ENCODE measurements around the gene STX10. TPM values are rescaled to one million over a fixed set of nuclear protein-coding genes. Genes with fewer than 3 reads are reported as not detected.

Gene STX10
- total and polyA plus RNA-seq, 9 donors, result 33.6 to 54.5 (median 46.8) TPM

DNA sequence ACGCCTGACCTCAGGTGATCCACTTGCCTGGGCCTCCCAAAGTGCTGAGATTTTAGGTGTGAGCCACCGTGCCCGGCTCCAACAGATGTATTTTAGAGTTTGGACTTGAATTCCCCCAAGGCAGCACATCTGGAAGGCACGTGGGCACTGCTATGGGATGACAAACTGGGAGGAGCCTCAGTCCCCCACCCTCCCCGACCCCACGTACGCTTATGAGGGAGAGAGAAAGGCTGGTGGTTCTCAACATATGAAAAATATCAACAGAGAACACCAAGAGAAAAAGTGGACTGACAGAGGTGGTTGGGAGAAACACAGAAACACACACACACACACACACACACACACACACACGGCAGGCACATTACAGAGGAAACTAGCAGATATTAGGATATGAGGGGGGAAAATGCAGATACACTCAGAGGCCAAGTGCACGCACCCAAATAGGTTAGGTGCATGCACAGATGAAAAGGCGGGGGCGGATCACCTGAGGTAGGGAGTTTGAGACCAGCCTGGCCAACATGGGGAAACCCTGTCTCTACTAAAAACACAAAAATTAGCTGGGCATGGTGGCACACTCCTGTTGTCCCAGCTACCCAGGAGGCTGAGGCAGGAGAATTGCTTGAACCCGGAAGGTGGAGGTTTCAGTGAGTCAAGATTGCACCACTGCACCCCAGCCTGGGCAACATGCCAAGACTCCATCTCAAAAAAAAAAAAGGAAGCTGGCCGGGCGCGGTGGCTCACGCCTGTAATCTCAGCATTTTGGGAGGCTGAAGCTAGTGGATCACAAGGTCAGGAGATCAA is 3.2 kb downstream of the STX10 start:
- WGBS (ENCODE audit: insufficient coverage), result 89% methylated on average over 5 of the region's 16 CpGs
- Histone ChIP-seq H3K9me3 (replicated peaks; ENCODE audit: control insufficient read depth, low read depth, low read length) (no peaks in the 10 kb centered on the region), H3K4me1 (ENCODE audit: control insufficient read depth, insufficient read depth, low read length) (peaks cover 10% of the 10 kb centered on the region), H3K27me3 (ENCODE audit: control insufficient read depth, insufficient read depth, low read length) (no peaks in the 10 kb centered on the region), H3K36me3 (ENCODE audit: control insufficient read depth, insufficient read depth, low read length) (peaks cover 20% of the 10 kb centered on the region), H3K4me3 (ENCODE audit: low read length) (no peak overlapping the region), H3K27ac (ENCODE audit: low read length) (no peak overlapping the region)
- DNase-seq, result no peak

DNA sequence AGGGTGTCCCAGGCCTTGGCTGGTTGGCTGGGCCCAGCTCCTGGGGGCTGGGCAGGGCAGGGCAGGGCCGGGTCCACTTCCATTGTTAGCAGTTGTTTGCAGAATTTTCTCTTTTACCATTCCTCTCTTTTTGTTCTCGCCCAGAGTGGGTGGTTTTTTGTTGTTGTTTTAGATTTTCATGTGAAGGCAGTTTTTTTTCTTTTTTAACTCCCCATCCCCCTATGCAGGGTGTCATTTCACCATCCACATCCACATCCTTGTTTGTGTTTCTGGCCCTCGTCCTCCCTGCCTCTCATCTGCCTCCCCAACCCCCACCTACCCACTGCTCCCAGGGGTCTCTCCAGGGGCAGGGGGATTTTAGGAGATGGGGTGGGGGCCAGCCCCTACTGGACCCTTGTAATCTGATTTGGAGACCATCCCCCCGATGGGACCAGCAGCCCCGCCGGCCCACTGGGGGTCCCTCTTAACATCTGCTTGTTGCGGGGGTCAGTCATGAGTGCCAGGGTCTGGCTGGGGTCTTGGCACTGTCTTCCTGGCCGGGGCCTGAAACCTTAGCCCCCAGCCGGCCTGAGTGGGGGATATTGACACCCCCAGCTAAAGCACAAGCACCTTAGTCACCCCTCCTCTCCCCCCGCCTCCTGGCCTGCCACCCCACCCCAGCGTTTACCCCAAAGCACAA is 10.4 kb downstream of the STX10 start:
- Histone ChIP-seq H3K9me3 (replicated peaks; ENCODE audit: control insufficient read depth, low read depth, low read length) (no peaks in the 10 kb centered on the region), H3K27me3 (ENCODE audit: control insufficient read depth, insufficient read depth, low read length) (no peaks in the 10 kb centered on the region), H3K27ac (ENCODE audit: low read length) (no peak overlapping the region), H3K36me3 (ENCODE audit: control insufficient read depth, insufficient read depth, low read length) (peaks cover 60% of the 10 kb centered on the region), H3K4me1 (ENCODE audit: control insufficient read depth, insufficient read depth, low read length) (no peaks in the 10 kb centered on the region), H3K4me3 (ENCODE audit: low read length) (no peak overlapping the region)
- no peak for DNase-seq
- 87% methylated on average over 6 of the region's 11 CpGs for WGBS (ENCODE audit: insufficient coverage)

DNA sequence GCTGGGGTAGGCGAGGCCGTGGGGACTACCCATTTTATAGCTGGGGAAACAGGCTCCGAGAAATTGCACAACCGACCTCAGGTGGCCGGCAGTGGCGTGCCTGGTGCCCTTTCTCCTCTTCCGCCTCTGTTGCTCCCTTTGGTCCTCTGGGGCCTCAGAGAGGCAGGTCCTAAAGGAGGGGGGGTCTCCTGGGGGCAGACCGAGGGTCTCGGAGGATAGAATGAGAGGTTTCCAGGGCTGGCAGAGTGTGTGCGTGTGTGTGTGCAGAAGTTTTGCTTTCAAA is 11.3 kb downstream of the STX10 start:
- WGBS (ENCODE audit: insufficient coverage), result 75% methylated on average over 7 of the region's 10 CpGs
- Histone ChIP-seq H3K36me3 (ENCODE audit: control insufficient read depth, insufficient read depth, low read length) (peaks cover 51% of the 10 kb centered on the region), H3K4me3 (ENCODE audit: low read length) (no peak overlapping the region), H3K4me1 (ENCODE audit: control insufficient read depth, insufficient read depth, low read length) (no peaks in the 10 kb centered on the region), H3K27me3 (ENCODE audit: control insufficient read depth, insufficient read depth, low read length) (no peaks in the 10 kb centered on the region), H3K9me3 (replicated peaks; ENCODE audit: control insufficient read depth, low read depth, low read length) (no peaks in the 10 kb centered on the region), H3K27ac (ENCODE audit: low read length) (no peak overlapping the region)
- DNase-seq, result no peak

DNA sequence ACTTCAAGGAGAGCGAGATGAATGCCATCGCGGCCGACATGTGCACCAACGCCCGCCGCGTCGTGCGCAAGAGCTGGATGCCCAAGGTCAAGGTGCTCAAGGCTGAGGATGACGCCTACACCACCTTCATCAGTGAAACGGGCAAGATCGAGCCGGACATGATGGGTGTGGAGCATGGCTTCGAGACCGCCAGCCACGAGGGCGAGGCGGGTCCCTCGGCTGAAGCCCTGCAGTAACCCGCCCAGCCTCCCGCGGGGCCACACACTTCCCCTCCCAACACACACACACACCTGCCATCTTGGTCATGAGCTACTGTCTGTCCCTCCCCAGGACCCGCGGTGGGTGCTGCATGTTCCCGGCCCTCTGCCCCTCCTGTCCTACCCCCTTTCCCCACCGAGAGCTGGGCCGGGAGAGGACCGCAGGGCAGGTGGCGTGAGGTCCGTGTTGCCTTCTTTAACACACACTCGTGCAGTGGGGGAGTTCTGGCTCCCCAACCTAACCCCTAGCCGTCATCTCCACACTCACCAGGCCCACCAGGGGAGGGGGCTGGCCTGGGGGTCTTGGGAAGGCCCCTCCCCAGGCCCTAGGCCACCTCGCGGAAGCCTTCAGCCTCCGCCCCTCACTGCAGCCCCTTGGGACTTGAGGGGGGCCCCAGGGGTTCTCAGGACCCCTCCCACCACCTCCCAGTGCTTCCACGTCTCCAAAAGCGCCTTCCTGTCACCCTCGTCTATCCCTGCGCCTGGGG is 11.8 kb downstream of the STX10 start:
- no peak for DNase-seq
- no peaks in the 10 kb centered on the region for H3K4me1 ChIP-seq (ENCODE audit: control insufficient read depth, insufficient read depth, low read length)
- H3K4me3 ChIP-seq (ENCODE audit: low read length), result no peak overlapping the region
- H3K9me3 ChIP-seq (replicated peaks; ENCODE audit: control insufficient read depth, low read depth, low read length), result no peaks in the 10 kb centered on the region
- peaks cover 50% of the 10 kb centered on the region for H3K36me3 ChIP-seq (ENCODE audit: control insufficient read depth, insufficient read depth, low read length)
- H3K27ac ChIP-seq (ENCODE audit: low read length), result no peak overlapping the region
- WGBS (ENCODE audit: insufficient coverage), result 85% methylated on average over 30 of the region's 40 CpGs
- H3K27me3 ChIP-seq (ENCODE audit: control insufficient read depth, insufficient read depth, low read length), result no peaks in the 10 kb centered on the region

DNA sequence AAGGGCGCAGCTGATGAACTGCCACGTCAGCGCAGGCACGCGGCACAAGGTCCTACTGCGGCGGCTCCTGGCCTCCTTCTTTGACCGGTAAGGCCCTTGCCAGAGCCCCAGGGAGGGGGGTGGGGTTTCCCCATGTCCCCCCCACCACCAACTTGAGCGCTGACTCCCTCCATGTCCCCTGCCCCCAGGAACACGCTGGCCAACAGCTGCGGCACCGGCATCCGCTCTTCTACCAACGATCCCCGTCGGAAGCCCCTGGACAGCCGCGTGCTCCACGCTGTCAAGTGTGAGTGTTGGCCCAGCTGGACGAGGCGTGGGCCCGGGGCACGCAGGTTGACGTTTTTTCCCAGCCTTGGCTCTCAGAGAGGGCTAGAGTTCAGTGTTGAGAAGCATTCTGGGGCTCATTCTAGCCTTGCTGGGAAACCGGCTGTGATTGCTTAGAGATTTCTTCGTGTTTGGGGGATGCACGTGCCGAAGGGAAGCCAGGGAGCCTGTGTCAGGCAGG is 12.8 kb downstream of the STX10 start:
- Histone ChIP-seq H3K4me1 (ENCODE audit: control insufficient read depth, insufficient read depth, low read length) (no peaks in the 10 kb centered on the region), H3K36me3 (ENCODE audit: control insufficient read depth, insufficient read depth, low read length) (peaks cover 46% of the 10 kb centered on the region), H3K4me3 (ENCODE audit: low read length) (no peak overlapping the region), H3K27me3 (ENCODE audit: control insufficient read depth, insufficient read depth, low read length) (no peaks in the 10 kb centered on the region), H3K9me3 (replicated peaks; ENCODE audit: control insufficient read depth, low read depth, low read length) (no peaks in the 10 kb centered on the region), H3K27ac (ENCODE audit: low read length) (no peak overlapping the region)
- 90% methylated on average over 19 of the region's 28 CpGs for WGBS (ENCODE audit: insufficient coverage)
- DNase-seq, result no peak

DNA sequence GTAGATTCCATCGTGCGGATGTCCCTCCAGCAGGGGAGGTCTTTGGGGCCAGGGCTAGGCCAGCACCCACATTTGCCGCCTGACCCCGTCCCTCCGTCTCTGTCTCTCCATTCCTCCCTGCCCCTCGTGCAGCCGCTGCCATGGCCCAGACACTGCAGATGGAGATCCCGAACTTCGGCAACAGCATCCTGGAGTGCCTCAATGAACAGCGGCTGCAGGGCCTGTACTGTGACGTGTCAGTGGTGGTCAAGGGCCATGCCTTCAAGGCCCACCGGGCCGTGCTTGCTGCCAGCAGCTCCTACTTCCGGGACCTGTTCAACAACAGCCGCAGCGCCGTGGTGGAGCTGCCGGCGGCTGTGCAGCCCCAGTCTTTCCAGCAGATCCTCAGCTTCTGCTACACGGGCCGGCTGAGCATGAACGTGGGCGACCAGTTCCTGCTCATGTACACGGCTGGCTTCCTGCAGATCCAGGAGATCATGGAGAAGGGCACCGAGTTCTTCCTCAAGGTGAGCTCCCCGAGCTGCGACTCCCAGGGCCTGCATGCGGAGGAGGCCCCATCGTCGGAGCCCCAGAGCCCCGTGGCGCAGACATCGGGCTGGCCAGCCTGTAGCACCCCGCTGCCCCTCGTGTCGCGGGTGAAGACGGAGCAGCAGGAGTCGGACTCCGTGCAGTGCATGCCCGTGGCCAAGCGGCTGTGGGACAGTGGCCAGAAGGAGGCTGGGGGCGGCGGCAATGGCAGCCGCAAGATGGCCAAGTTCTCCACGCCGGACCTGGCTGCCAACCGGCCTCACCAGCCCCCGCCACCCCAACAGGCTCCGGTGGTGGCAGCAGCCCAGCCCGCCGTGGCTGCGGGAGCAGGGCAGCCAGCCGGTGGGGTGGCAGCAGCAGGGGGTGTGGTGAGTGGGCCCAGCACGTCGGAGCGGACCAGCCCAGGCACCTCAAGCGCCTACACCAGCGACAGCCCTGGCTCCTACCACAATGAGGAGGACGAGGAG is 14.8 kb downstream of the STX10 start:
- no peaks in the 10 kb centered on the region for H3K9me3 ChIP-seq (replicated peaks; ENCODE audit: control insufficient read depth, low read depth, low read length)
- DNase-seq, result no peak
- H3K27me3 ChIP-seq (ENCODE audit: control insufficient read depth, insufficient read depth, low read length), result no peaks in the 10 kb centered on the region
- no peak overlapping the region for H3K27ac ChIP-seq (ENCODE audit: low read length)
- 91% methylated on average over 58 of the region's 60 CpGs for WGBS (ENCODE audit: insufficient coverage)
- H3K4me1 ChIP-seq (ENCODE audit: control insufficient read depth, insufficient read depth, low read length), result no peaks in the 10 kb centered on the region
- H3K36me3 ChIP-seq (ENCODE audit: control insufficient read depth, insufficient read depth, low read length), result peaks cover 45% of the 10 kb centered on the region
- no peak overlapping the region for H3K4me3 ChIP-seq (ENCODE audit: low read length)

DNA sequence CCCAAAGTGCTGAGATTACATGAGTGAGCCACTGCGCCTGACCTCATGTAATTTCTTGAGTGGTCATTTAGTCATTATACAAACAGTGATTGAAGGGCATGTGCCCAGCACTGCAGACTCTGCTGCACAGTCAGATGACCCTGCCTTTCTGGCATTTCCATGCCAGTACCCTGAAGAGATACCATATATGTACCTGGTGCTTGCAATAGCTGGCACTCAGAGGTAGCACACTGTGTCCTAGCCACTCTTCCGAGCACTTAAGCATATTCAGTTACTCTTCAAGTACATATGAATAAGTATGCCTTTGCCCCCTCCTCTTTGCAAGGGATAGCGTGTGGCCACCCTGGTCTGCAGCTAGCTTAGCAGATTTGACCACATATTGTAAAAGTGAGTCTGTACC is 15.5 kb downstream of the STX10 start:
- no peaks in the 10 kb centered on the region for H3K4me1 ChIP-seq (ENCODE audit: control insufficient read depth, insufficient read depth, low read length)
- peaks cover 41% of the 10 kb centered on the region for H3K36me3 ChIP-seq (ENCODE audit: control insufficient read depth, insufficient read depth, low read length)
- H3K27me3 ChIP-seq (ENCODE audit: control insufficient read depth, insufficient read depth, low read length), result no peaks in the 10 kb centered on the region
- no peak overlapping the region for H3K27ac ChIP-seq (ENCODE audit: low read length)
- 100% methylated on average over 1 of the region's 3 CpGs for WGBS (ENCODE audit: insufficient coverage)
- H3K9me3 ChIP-seq (replicated peaks; ENCODE audit: control insufficient read depth, low read depth, low read length), result no peaks in the 10 kb centered on the region
- no peak overlapping the region for H3K4me3 ChIP-seq (ENCODE audit: low read length)
- DNase-seq, result no peak

DNA sequence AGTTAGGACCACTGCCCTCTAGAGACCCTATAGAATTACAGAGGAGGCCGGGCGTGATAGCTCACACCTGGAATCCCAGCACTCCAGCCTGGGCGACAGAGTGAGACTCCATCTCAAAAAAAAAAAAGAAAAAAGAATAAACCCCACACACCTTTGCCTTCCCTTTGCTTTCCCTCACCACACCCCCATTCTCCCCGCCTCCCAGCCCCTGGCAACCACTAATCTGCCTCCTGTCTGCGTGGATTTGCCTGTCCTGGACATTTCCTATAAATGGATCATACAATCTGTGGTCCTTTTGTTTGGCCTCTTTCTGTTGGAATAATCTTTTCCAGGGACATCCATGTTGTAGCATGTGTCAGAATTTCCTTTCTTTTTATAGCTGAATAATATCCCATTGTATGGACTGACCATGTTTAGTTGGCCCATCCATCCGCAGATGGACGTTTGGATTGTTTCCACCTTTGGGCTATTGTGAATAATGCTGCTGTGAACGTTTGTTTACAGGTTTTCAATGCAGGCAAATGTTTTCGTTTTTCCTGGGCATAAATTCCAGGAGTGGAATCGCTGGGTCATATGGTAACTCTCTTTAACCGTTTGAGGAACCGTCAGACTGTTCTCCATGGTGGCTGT is 16.8 kb downstream of the STX10 start:
- H3K4me1 ChIP-seq (ENCODE audit: control insufficient read depth, insufficient read depth, low read length), result no peaks in the 10 kb centered on the region
- no peaks in the 10 kb centered on the region for H3K27me3 ChIP-seq (ENCODE audit: control insufficient read depth, insufficient read depth, low read length)
- 51% methylated on average over 6 of the region's 12 CpGs for WGBS (ENCODE audit: insufficient coverage)
- H3K36me3 ChIP-seq (ENCODE audit: control insufficient read depth, insufficient read depth, low read length), result peaks cover 34% of the 10 kb centered on the region
- H3K9me3 ChIP-seq (replicated peaks; ENCODE audit: control insufficient read depth, low read depth, low read length), result no peaks in the 10 kb centered on the region
- DNase-seq, result no peak
- no peak overlapping the region for H3K4me3 ChIP-seq (ENCODE audit: low read length)
- no peak overlapping the region for H3K27ac ChIP-seq (ENCODE audit: low read length)

DNA sequence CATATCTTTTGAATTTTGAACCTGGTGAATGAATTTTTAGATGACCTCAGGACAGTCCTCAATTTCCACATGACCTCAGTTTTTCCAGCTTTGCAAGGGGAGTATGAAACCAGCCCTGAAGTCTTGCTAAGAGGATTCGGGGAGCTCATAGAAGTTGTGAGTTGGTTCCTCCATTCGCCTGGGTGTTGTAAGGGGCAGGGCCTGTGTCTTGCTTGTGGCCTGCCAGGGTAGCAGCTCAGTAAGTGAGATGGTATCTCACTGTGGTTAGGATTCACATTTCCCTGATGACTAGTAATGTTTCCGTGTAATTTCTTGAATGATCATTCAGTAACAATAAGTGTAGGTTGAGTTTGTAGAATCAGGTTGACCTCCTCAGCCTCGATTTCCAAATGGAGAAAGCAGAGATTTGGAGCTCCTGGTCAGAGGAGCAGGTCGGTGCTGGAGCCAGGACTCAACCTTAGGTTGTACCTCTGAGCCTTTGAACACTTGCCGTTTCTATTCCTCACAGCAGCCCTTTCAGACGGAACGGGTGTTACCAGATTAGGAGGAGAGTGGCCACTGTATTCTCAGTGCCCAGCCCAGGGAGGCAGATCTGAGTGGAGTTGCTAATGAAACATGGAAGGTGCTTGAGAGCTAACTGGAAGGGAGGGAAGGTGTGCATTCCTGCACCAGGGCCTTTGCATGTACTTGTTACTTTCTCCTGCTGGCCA is 17.5 kb downstream of the STX10 start:
- WGBS (ENCODE audit: insufficient coverage), result 82% methylated on average over 6 of the region's 8 CpGs
- peaks cover 27% of the 10 kb centered on the region for H3K36me3 ChIP-seq (ENCODE audit: control insufficient read depth, insufficient read depth, low read length)
- no peaks in the 10 kb centered on the region for H3K9me3 ChIP-seq (replicated peaks; ENCODE audit: control insufficient read depth, low read depth, low read length)
- DNase-seq, result no peak
- no peak overlapping the region for H3K27ac ChIP-seq (ENCODE audit: low read length)
- H3K4me1 ChIP-seq (ENCODE audit: control insufficient read depth, insufficient read depth, low read length), result no peaks in the 10 kb centered on the region
- H3K4me3 ChIP-seq (ENCODE audit: low read length), result no peak overlapping the region
- H3K27me3 ChIP-seq (ENCODE audit: control insufficient read depth, insufficient read depth, low read length), result no peaks in the 10 kb centered on the region

All from muscle of leg (tissue), 11 donors.